ENCODE data around the gene STPG1.
A peak's percentile ranks its signal among the peaks of the same experiment; 100 is the strongest.

- TF ChIP-seq, protein P1, sequence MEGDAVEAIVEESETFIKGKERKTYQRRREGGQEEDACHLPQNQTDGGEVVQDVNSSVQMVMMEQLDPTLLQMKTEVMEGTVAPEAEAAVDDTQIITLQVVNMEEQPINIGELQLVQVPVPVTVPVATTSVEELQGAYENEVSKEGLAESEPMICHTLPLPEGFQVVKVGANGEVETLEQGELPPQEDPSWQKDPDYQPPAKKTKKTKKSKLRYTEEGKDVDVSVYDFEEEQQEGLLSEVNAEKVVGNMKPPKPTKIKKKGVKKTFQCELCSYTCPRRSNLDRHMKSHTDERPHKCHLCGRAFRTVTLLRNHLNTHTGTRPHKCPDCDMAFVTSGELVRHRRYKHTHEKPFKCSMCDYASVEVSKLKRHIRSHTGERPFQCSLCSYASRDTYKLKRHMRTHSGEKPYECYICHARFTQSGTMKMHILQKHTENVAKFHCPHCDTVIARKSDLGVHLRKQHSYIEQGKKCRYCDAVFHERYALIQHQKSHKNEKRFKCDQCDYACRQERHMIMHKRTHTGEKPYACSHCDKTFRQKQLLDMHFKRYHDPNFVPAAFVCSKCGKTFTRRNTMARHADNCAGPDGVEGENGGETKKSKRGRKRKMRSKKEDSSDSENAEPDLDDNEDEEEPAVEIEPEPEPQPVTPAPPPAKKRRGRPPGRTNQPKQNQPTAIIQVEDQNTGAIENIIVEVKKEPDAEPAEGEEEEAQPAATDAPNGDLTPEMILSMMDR (conservative IDR thresholded peaks at IDR 0.05; ENCODE audit: low read depth, low read length) = peak; percentile 51
- no peak for TF ChIP-seq EZH2 (IDR thresholded peaks at IDR 0.05; ENCODE audit: low read length, unreplicated experiment)
- TF ChIP-seq EZH2phosphoT487 (IDR thresholded peaks at IDR 0.05; ENCODE audit: borderline replicate concordance, low read length) = no peak
Measured at GRCh38 chr1:24421502-24421901, 7.9 kb upstream of the STPG1 start.
